Sigmoid colon (tissue), 7 donors: Measurements from ENCODE around the gene ST6GALNAC2. TPM values are rescaled to one million over a fixed set of nuclear protein-coding genes. Genes with fewer than 3 reads are reported as not detected.
A peak's percentile ranks its signal among the peaks of the same experiment; 100 is the strongest.
"Not testable (repeated sequence)": the region's sequence is repeated elsewhere in the genome, so short reads cannot be mapped to it uniquely, and the experiment has no call there.

Experiments used
- DNase-seq: peaks from one replicate; pipeline ENCODE4 v3.0.0-alpha.2; 2019
- H3K27ac ChIP-seq, 4 donors: fragments of 200-600 bp; sonication (generic); one replicate each; pipeline ENCODE4 v1.5.1; 2016 to 2019; ENCODE audit warnings: mild to moderate bottlenecking in 1 of 4
- H3K27me3 ChIP-seq, 3 donors: fragments of 200-600 bp; sonication (generic); one replicate each; pipeline ENCODE4 v1.5.1; 2019; ENCODE audit warnings: mild to moderate bottlenecking in 1 of 3
- H3K36me3 ChIP-seq, 4 donors: fragments of 200-600 bp; sonication (generic); one replicate each; pipeline ENCODE4 v1.5.1; 2016 to 2019
- H3K4me1 ChIP-seq, 4 donors: fragments of 200-600 bp; sonication (generic); one replicate each; pipeline ENCODE4 v1.5.1; 2017 to 2019
- H3K4me3 ChIP-seq, 4 donors: fragments of 200-600 bp; sonication (generic); one replicate each; pipeline ENCODE4 v1.5.1; 2017 to 2019; ENCODE audit warnings: mild to moderate bottlenecking in 2 of 4, moderate library complexity in 1 of 4
- H3K9me3 ChIP-seq, 4 donors: fragments of 200-600 bp in 3 of 4; sonication (generic) in 3 of 4; one replicate each; pipeline versions ENCODE4 v1.5.1 to v1.6.1; 2013 to 2019
- CTCF ChIP-seq, 4 experiments: fragments of 450-650 bp in 3 of 4; fragments of 200-600 bp in 1 of 4; IDR thresholded peaks; one replicate each; pipeline ENCODE4 v1.5.1; 2016 to 2019; ENCODE audit warnings: antibody characterized with exemption in 4 of 4, mild to moderate bottlenecking in 3 of 4, moderate library complexity in 2 of 4
- EP300 ChIP-seq, 4 donors: sonication (generic); formaldehyde crosslinking; IDR thresholded peaks; one replicate each; pipeline ENCODE4 v1.6.1; 2017; ENCODE audit warnings: antibody characterized with exemption in 4 of 4
- POLR2A ChIP-seq, 2 donors: fragments of 450-650 bp; IDR thresholded peaks; one replicate each; pipeline ENCODE4 v1.6.1; 2016; ENCODE audit warnings: antibody characterized with exemption in 2 of 2, mild to moderate bottlenecking in 2 of 2, moderate library complexity in 2 of 2
- POLR2AphosphoS5 ChIP-seq, 4 donors: sonication (generic); formaldehyde crosslinking; IDR thresholded peaks; one replicate each; pipeline ENCODE4 v1.6.1; 2017; ENCODE audit warnings: antibody characterized with exemption in 4 of 4
- WGBS, 2 donors: extraction: QIAGEN DNeasy Blood & Tissue Kit; methylation state at CpG; one replicate each; pipeline ENCODE4 v1.1.7; 2013; 5-methylcytosine and 5-hydroxymethylcytosine counted together
- intact Hi-C: fragments of 100-400 bp; cut with DNase I; formaldehyde crosslinking; loops from one replicate; pipeline ENCODE4 v1.15.1; 2023
- polyA plus RNA-seq, 3 donors: library from polyadenylated mRNA; stranded (reverse); fragments of 200-250 nt; gene quantifications; one replicate each; pipeline ENCODE4 v1.2.3, GENCODE V29; 2013
- total RNA-seq, 4 donors: library from RNA; depleted of rRNA; stranded (reverse); fragments of >200 nt; gene quantifications; one replicate each; pipeline ENCODE4 v1.1.0, GENCODE V29; 2016
- donor health status: healthy with polysubstance abuse.
- donor health status: Bipolar disorder and iron deficiency.
- donor health status: healthy.

ST6GALNAC2 gene
- total and polyA plus RNA-seq, 7 donors = 3.3 to 16.4 (median 5.4) TPM

- Histone ChIP-seq H3K4me1 (peaks cover 0 to 48% (median 47%) of the 10 kb centered on the region in 4 donors), H3K9me3 (no peaks in the 10 kb centered on the region), H3K4me3 (no peak overlapping the region), H3K36me3 (peaks cover 0 to 32% (median 0%) of the 10 kb centered on the region in 4 donors), H3K27ac (peak overlapping the region; percentile 17 to 61 (median 56)), H3K27me3 (no peaks in the 10 kb centered on the region)
- intact Hi-C loops = no loop called here
- 67 to 73% methylated on average over 6 of the region's 6 CpGs for WGBS, 2 donors
- no peak for TF ChIP-seq POLR2A (IDR thresholded peaks at IDR 0.05)
- TF ChIP-seq POLR2AphosphoS5 (IDR thresholded peaks at IDR 0.05) = no peak
- TF ChIP-seq CTCF (IDR thresholded peaks at IDR 0.05) = no peak
- no peak for TF ChIP-seq EP300 (IDR thresholded peaks at IDR 0.05)
- no peak for DNase-seq
Observed at GRCh38 chr17:76562734-76563148, 22.9 kb downstream of the ST6GALNAC2 start.

- WGBS, 2 donors = 64 to 74% methylated on average over 5 of the region's 5 CpGs
- H3K9me3 ChIP-seq = no peaks in the 10 kb centered on the region
- H3K27ac ChIP-seq = peak overlapping the region; percentile 57 to 62 (median 60)
- H3K27me3 ChIP-seq = no peaks in the 10 kb centered on the region
- no peak for DNase-seq
- intact Hi-C loops = no loop called here
- no peak for TF ChIP-seq CTCF (IDR thresholded peaks at IDR 0.05)
- peak in 2 of 4 donors; percentile 4 to 25 for TF ChIP-seq POLR2AphosphoS5 (IDR thresholded peaks at IDR 0.05)
- TF ChIP-seq EP300 (IDR thresholded peaks at IDR 0.05) = no peak
- no peak for TF ChIP-seq POLR2A (IDR thresholded peaks at IDR 0.05)
- peaks cover 0 to 32% (median 0%) of the 10 kb centered on the region in 4 donors for H3K36me3 ChIP-seq
- peaks cover 0 to 52% (median 49%) of the 10 kb centered on the region in 4 donors for H3K4me1 ChIP-seq
- H3K4me3 ChIP-seq = no peak overlapping the region
Observed at GRCh38 chr17:76561799-76562268, 23.8 kb downstream of the ST6GALNAC2 start.

GRCh38 chr17:76561332-76561731 is 24.3 kb downstream of the ST6GALNAC2 start:
- Histone ChIP-seq H3K27ac (peak overlapping the region; percentile 57 to 62 (median 60)), H3K27me3 (no peaks in the 10 kb centered on the region), H3K36me3 (peaks cover 0 to 30% (median 0%) of the 10 kb centered on the region in 4 donors), H3K4me1 (peaks cover 0 to 56% (median 54%) of the 10 kb centered on the region in 4 donors), H3K4me3 (no peak overlapping the region), H3K9me3 (no peaks in the 10 kb centered on the region)
- no peak for TF ChIP-seq CTCF (IDR thresholded peaks at IDR 0.05)
- TF ChIP-seq POLR2A (IDR thresholded peaks at IDR 0.05) = no peak
- TF ChIP-seq EP300 (IDR thresholded peaks at IDR 0.05) = no peak
- TF ChIP-seq POLR2AphosphoS5 (IDR thresholded peaks at IDR 0.05) = no peak
- intact Hi-C loops = no loop called here
- WGBS, 2 donors = 68 to 71% methylated on average over 7 of the region's 7 CpGs
- DNase-seq = no peak

GRCh38 chr17:76560877-76561221 is 24.8 kb downstream of the ST6GALNAC2 start:
- no peak for TF ChIP-seq EP300 (IDR thresholded peaks at IDR 0.05)
- no peak for TF ChIP-seq POLR2AphosphoS5 (IDR thresholded peaks at IDR 0.05)
- no peak for TF ChIP-seq POLR2A (IDR thresholded peaks at IDR 0.05)
- Histone ChIP-seq H3K9me3 (no peaks in the 10 kb centered on the region), H3K27me3 (no peaks in the 10 kb centered on the region), H3K4me1 (peaks cover 0 to 56% (median 54%) of the 10 kb centered on the region in 4 donors), H3K4me3 (no peak overlapping the region), H3K27ac (peak overlapping the region; percentile 57 to 62 (median 60)), H3K36me3 (peaks cover 0 to 25% (median 0%) of the 10 kb centered on the region in 4 donors)
- WGBS, 2 donors = 79 to 87% methylated on average over 6 of the region's 6 CpGs
- intact Hi-C loops = no loop called here
- DNase-seq = no peak

- Histone ChIP-seq H3K27ac (peak overlapping the region; percentile 57 to 62 (median 60)), H3K4me3 (no peak overlapping the region), H3K27me3 (no peaks in the 10 kb centered on the region), H3K4me1 (peaks cover 0 to 56% (median 54%) of the 10 kb centered on the region in 4 donors), H3K36me3 (peaks cover 0 to 19% (median 0%) of the 10 kb centered on the region in 4 donors), H3K9me3 (no peaks in the 10 kb centered on the region)
- DNase-seq = no peak
- WGBS, 2 donors = 82 to 84% methylated on average over 10 of the region's 10 CpGs
- no peak for TF ChIP-seq POLR2AphosphoS5 (IDR thresholded peaks at IDR 0.05)
- intact Hi-C loops = no loop called here
Observed at GRCh38 chr17:76560036-76560876, 25.4 kb downstream of the ST6GALNAC2 start.

- DNase-seq, H3K4me3 ChIP-seq, H3K9me3 ChIP-seq, H3K27me3 ChIP-seq: not testable (repeated sequence)
- WGBS, 2 donors = 87 to 89% methylated on average over 7 of the region's 7 CpGs
- Histone ChIP-seq H3K36me3 (peaks cover 0 to 12% (median 0%) of the 10 kb centered on the region in 4 donors), H3K27ac (peak overlapping the region in 3 of 4 donors; percentile 27 to 60 (median 57)), H3K4me1 (peaks cover 0 to 56% (median 54%) of the 10 kb centered on the region in 4 donors)
- intact Hi-C loops = loop anchor here (5.0 kb wide), 3 partner anchors 63 to 158 kb away; no protein-coding TSS in a partner anchor
Observed at GRCh38 chr17:76559460-76559859, 26.2 kb downstream of the ST6GALNAC2 start.
